GM18517 (cell line): ENCODE results near the gene ARHGEF7.

Experiments used
- ATAC-seq: cut with Tn5 transposase; IDR thresholded peaks from one replicate; pipeline ENCODE4 v1.9.1; 2021; ENCODE audit warnings: mild to moderate bottlenecking, moderate library complexity; ENCODE audit not compliant: unreplicated experiment

Gene ARHGEF7

DNA sequence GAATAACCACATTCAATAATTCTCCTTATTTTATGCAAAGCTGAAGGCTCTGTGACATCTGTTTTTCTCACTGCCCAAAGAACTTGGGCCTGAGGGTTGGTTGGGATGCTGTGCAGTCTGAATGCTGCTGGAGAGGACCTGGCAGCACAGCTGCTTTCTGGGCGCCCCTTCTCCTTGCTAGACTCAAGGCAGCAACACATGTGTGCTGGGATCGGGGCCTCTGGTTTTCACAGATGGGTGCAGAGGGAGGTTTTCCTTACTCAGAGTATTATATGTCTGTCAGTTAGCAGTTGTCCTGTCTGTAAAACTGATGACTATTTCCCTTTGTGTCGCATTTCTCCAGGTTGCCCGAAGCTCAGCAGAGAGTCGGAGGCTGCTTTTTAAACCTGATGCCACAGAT lies 152.1 kb downstream of the ARHGEF7 start:
- ATAC-seq, result no peak

DNA sequence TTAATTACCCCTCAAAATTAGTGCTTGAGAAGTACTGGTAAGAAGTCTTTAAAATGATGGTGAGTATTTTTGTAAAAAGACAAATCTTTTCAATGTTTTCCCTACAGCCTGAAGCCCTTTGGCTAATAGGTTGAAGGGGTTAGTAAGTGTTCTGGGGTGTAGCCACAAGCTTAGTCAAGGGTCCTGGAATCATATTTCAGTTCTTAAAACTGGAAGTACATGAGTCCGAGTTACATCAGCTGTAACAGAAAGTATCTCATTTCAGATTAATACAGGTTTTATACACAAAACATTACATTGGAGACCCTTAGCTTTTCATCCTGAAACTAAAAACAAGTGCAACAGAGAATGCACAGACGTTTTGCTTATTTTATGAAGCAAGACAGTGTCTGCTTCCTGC lies 152.7 kb downstream of the ARHGEF7 start:
- ATAC-seq, result no peak

DNA sequence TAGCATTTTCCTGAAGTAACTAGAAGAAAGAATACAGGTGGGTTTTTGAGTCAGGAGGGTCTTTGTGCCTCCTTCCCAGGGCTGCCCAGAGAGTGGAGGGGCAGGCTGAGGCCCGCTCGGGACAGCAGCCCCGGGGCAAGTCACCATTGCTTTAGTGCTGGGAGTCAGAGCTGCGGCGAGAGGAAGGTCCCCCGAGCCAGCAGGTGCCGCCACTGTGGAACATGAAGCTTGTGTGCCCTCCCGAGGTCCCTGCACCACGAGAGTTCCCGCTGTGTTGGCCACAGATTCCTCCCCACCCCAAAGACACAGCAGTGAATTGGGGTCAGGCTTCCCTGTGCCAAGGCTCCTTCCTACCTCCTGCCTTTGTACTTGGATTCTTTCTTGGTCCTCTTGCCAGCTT lies 154.4 kb downstream of the ARHGEF7 start:
- no peak for ATAC-seq

DNA sequence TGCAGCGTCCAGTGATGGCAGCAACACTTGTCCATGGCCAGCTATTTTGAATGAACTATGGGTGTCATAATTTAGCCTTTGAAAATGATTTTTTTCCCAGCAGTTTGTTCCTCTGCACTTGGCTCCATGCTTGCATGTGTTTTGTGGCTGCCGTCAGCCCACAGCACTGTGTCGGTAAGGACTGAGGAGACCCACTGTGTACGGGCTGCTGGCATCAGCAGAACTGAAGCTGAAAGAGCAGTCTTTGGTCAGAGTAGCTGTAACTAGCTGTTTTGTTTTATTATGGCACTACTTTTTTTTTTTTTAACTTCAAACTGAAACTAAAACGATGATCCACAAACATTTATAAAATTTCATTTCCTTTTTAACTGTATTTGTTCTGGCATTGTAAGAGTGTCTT lies 155.0 kb downstream of the ARHGEF7 start:
- ATAC-seq, result no peak

DNA sequence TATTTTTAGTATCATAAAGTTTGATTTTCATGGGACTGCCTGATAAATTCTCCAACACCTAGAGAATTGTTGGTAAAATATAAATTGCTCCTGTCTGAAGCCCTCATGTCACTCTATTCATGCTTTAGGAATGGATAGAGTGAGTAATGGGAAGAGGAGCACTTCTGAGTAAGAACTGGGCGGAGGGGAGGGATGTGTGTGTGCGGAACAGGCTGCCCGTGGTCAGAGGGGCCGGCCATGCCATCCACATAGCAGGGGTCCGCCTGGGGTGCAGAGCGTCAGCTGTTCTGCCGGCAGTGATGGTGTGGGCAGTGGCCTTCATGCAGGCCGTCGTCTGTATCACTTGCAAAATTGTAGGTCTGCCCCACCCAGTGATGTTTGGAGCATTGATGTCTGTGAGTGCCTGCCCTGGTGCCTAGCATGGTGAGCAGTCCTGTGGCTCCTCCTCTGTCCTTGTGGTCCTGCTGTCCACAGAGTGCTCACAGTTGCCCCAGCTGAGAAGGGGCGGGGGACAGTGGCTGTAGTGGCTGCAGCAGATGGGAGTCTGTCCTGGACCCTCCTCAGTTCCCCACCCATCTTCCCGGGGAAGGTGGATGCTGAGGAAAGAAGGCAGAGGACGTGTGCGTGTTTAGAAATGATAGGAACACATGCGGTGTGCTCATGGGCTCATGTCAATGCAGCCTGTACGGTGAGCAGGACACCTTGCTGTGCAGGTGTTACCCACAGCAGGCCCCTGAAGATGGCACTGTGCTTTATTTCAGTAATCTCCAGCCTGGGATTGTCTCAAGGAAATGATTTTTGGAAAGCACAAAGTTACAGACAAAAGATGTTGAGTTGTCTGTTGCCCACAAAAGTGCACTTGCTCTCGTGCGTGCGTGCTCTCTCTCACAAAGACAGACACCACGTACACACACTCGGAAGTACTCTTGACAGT lies 155.9 kb downstream of the ARHGEF7 start:
- ATAC-seq, result no peak

DNA sequence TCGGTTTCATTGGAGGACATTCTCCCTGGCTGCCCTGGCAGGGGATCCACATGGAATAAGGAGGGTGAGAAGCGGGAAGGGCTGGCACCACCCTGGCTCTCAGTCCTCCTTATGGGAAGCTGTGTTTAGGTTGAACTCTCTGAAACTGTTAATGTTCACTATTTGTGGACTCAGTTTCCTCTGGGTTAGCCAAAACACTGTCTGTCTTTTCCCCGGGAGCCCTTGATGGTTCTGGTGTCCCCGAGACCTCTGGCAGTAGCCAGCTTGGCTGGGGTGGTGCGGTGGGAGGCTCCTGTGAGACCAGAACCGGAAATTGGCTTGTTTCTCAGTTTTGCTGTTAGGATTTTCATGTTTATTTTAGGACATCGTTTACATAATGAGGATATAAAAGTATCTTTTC lies 157.0 kb downstream of the ARHGEF7 start:
- no peak for ATAC-seq

DNA sequence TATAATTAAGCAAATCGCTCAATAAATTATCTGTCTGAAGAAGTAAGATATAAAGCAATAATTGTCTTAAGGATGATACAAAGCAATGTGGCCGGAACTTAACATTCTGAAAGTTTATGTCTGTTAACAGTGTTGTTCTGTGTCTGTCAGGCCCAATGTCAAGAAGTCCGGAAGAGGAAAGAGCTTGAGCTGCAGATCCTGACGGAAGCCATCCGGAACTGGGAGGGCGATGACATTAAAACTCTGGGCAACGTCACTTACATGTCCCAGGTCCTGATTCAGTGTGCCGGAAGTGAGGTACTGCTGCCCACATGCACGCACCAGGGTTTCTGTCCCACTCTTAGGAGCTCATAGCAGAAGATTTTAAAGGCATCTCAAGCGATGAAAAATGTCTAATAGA lies 160.3 kb downstream of the ARHGEF7 start:
- no peak for ATAC-seq

DNA sequence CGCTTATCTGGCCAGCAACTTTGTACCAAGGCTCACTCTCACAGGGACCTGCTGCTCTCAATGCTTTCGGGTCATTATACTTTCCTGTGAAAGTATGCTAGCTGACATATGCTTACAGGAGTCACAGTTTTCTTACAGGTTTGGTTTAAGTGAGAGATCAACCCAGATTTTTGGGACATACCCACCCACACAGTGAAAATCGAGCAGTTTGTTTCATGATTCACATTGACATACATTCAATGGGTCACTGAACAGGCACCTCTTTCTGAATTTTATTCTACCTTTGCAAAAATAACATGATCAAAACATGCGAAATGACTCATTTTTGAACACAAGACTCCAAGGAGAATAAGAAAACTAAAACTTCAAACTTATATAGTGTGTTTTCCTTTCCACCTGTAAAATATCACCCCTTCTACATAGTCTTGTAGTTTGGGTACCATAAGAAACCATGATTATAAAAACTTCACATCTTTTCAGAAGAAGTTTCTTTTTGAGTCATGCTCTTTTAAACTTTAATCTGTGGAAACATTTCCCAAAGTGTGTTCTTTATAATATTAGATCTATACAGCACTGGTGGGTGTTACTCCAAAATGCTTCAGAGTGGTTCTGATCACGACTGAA lies 161.0 kb downstream of the ARHGEF7 start:
- no peak for ATAC-seq

DNA sequence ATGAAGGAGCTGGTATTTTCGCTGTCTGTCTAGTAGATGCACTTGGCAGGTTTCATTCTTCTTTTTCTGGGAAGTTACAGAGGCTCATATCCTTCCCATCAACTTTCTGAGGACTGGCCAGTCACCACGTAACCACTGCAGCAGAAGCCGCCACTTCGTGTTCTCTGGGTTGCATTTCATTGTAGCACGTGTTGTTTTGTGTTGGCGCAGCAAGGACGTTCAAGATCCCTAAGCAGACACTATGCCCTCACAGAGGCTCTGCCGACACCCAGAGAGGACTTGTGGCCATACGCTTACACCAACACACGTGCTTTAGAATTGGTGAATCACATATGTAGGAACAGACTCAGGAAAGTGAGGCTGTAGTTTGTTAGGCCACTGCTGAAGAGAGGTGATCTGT lies 163.1 kb downstream of the ARHGEF7 start:
- no peak for ATAC-seq

DNA sequence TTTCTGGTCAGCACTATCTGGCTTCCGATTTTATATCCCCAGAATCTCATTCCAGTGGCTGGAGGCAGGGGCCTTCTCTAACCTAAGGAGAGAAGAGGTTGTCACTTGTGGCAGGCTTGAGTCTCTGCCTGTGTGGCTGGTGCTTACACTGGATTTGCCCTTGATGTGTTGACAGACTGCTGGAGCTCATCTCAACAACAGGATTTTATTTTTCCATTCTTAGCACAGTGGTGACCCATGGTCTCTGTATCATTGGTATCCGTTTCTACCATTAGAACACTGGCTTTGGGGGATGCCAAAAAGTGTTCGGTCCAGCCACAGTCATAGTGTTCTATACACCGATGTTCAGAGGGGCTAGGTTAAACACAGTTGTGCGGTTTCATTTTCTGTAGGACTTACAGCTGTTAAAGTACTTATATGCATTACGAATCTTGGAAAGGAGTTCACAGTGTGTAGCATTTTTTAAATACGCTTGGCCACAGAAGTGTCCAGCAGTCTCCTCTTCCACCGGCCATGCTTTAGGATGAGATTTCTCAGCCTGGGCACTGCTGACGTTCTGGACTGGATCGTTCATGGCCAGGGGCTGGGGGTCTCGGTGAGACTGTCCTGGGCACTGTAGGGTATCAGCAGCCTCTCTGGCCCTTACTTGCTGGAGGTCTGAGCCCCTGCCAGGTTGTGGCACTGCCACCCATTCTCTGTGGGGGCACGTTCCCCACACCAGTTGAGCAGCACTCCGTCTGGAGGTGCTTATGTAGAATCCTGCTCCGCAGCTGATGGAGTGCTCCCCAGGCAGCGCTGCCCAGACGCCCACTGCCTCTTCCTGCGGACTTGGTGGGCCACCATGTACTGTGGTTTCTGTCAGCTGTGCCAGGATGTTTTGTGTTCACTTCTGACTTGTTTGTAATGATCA lies 163.9 kb downstream of the ARHGEF7 start:
- ATAC-seq, result no peak

DNA sequence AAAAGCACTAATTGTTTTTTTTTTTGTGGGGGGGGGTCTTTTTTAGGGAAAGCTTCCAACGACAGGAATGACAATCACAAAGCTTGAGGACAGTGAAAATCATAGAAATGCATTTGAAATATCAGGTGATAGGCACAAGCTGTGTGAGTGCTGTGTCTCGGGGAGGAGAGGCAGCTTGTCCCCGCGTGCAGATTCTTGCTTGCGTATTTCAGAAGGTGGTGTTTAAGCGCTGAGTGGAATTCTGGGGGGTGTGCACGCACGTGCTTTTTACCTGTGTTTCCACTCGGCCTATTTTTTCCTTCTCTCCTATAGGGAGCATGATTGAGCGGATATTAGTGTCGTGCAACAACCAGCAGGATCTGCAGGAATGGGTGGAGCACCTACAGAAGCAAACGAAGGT lies 165.1 kb downstream of the ARHGEF7 start:
- ATAC-seq, result no peak

DNA sequence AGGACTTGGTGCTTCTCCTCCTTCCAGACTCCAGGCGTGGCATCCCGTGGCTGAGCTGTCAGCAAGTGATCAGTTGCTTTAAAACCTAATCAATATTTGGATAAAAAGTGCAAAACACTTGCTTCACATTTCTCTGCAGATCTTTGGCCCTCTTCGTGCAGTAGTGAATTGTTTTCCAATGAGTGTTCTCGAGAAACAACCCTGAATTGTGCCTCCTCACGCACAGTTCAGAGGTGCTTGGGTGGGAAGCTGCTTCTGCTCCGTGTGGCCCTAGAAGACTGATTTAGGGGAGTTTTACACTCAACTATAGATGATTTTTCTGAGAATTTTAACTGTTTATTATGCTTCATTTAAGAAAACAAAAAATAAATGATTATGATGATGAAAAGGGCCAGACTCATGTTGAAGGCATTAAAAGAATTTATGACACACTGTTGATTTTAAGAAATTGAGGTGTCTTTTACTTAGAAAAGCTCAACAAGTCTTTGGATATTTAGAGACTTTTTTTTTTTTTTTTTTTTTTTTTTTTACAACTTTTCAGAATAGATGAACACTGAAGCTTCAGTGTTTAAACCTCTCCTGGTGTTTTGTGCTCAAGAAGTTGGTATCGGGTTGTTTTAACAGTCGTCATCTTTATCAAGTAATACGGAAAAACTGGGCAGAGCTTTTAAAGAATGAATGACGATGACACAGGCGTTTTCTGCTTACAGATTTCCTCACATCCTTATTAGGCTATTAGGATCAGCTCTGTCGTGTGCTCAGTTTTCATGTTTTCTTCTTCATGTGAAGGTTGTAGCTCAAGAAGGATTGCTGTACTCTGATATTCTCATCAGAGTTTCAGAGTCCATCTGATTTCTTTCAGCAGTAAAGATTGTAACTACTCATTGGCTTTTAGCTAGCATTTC lies 165.8 kb downstream of the ARHGEF7 start:
- ATAC-seq, result no peak

DNA sequence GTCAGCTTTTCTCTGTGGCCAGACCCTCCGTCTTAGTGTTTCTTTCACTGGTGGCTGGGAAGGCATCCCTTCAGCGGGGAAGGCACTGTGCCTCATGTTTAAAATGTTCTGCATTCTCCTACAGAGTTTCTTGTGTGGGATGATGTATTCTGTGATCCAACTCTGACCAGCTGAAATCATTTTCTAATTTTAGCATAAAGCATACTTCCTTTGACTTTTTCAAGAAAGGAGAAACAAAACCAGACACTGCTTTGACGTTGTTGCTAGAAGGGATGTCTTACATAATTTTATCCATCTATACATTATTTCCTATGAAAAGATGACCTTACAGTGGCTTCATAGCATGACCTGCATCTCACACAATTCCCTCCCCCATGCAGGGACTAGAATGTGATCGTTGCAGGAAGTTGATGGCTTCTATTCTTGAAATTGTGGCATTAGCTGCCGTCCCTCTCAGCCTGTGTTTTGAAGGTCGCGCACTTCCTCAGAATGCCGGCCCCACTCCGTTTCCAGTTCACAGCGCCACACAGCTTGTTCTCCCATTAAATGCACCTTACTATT lies 166.7 kb downstream of the ARHGEF7 start:
- no peak for ATAC-seq

DNA sequence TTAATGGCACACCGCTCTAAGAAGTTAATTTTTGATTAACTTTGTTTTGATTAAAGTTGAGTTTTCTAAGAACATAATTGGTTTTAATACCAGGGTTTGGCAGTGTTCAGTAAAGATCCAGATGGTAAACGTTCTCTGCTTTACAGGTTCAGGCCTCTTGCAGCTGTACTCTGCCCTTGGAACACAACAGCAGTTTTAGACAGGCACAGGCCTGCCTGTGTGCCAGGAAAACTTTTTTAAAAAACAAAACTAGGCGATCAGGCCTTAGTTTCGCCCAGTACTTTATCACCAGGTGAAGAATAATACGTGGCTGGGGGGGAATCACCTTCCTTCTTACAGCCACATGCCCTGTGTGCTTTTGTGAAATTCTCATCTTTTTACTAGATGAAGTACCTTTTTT lies 167.3 kb downstream of the ARHGEF7 start:
- no peak for ATAC-seq

DNA sequence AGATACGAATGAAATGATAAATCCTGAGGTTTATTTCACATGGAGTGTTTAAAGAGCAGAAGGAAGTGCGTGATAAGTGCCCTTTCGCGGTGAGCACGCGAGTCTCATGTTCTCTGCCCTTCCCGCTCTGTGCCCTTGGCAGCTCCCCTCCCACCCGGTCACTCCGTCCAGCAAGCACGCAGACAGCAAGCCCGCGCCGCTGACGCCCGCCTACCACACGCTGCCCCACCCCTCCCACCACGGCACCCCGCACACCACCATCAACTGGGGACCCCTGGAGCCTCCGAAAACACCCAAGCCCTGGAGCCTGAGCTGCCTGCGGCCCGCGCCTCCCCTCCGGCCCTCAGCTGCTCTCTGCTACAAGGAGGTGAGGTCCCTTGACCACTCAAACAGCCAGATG lies 167.9 kb downstream of the ARHGEF7 start:
- no peak for ATAC-seq

DNA sequence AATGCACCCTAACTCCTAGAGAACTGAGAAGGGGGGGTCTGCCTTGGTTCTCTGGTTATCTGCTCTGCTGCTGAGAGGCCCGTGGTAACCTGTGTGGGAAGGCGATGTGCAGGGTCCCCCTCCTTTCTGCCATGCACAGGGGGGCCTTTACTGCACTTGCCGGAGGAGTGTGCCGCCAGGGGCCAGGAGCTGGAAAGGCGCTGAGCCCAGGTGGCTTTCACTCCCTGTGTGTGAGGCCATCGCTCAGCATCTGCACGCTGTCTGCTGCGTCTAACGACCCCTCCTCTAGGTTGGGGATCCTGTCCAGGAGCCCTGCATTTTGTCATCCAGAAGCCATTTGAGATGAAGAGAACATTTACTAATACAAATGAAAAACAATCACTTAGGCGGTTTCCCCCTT lies 168.3 kb downstream of the ARHGEF7 start:
- no peak for ATAC-seq

DNA sequence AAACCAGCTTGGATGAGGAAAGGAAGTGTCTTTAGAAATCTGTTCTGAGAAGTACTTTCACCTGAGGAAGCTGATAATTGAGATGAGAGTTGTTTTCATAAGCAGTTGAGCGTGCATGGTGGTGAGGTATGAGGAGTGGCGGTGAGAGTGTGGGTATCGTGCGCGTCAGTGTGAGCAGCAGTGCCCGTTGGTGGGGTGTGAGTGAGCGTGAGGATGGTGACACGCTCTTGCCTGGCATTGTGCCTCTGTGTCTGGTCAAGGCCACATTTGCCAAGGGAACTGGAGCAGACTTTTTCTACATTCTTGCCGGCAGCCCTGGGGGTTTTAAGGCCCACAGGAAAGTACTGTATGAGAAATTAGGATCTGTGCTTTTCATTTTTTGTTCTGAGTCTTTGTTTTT lies 168.9 kb downstream of the ARHGEF7 start:
- no peak for ATAC-seq

DNA sequence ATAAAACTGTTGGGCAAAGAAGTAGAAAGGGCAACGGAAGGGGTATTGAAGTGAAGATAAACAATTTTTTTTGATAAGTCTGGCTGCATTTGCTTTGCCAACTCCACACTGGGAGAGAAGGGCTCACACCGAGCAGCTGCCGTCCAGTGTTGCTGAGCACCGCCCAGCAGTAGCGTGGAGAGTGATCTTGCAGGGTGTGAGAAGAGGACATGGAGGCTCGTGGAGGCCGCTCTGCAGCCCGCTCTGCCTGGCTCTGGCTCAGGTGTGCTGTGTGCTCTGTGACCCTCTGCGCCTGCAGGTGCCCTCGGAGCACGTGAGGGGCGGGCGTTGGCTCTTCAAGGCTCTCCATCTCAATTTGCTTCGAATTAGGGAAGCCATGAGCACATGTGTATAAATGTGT lies 169.5 kb downstream of the ARHGEF7 start:
- no peak for ATAC-seq

DNA sequence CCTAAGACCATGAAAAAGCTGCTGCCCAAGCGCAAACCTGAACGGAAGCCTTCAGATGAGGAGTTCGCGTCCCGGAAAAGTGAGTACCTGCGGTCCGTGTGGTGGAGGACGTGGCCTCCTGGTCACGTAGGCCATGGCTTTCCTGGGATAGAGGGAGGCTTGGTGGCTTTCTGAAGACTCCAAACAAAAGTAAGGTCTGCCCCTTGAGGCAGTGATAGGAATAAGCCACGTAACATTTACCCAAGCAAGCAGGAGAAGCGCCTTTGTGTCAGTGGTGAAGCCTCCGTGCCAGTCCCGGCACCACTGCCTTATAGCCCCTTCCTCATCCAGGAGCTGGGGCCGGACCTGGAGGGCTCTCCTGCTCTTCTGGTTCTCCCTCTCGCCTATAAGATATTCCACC lies 171.1 kb downstream of the ARHGEF7 start:
- ATAC-seq, result no peak

DNA sequence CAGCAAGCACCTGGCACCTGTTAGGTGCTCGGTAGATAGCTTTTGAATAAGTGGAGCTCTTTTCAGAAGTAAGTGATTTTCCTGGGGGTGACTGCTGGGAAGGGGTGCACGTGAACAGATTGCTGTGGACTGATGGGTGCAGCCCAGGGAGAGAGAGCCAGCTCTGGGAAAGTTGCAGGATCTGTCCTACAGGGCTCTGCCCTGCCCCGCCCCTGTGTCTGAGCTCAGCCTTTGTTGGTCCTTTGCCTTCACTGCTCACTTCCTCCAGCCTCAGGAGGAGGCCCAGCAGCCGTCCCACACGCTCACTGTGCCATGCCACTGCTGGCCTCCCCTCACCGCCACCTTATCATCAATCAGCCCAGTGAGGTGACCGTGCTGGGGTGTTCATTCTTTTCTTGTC lies 171.6 kb downstream of the ARHGEF7 start:
- ATAC-seq, result no peak
